GM12892 (cell line): ENCODE measurements around the gene PSMF1.

Source experiments
- POLR2A ChIP-seq: IDR thresholded peaks from 2 replicates; pipeline ENCODE4 v1.6.1; 2011; ENCODE audit warnings: low read depth, low read length, control low read depth
- POLR2AphosphoS5 ChIP-seq: IDR thresholded peaks from 2 replicates; pipeline ENCODE4 v1.6.1; 2011; ENCODE audit warnings: low read depth, low read length, control low read depth

DNA sequence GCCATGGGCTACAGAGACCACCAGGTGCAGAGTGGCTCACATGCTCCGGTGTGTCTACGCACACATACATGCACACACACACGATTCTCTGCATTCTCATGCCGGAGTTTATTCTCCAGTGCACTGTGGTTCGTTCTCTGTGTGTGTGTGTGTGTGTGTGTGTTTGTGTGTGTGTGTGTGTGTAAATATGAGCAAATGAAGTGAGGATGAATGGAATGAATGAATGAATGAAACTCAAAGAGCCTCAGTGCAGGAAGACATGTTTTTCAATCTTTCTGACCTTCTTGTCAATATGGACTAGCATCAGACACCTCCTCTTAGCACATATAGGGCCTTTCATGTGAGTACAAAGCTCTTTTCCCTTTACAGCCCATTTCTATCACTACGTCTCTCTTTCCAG, 64.8 kb downstream of the PSMF1 start:
- TF ChIP-seq POLR2A (no peak), POLR2AphosphoS5 (no peak)
